Smooth muscle cell (in vitro differentiated cells): ENCODE measurements around the gene MIX23. TPM values are rescaled to one million over a fixed set of nuclear protein-coding genes. Genes with fewer than 3 reads are reported as not detected.

ENCODE experiments used
- DNase-seq: peaks from one replicate; lab custom pipeline; 2025; ENCODE audit not compliant: unreplicated experiment; lab: John Stamatoyannopoulos, UW
- H2AFZ ChIP-seq: fragments of 200-600 bp; sonication (generic); 2 replicates; pipeline ENCODE4 v1.6.0; 2016; ENCODE audit warnings: antibody characterized with exemption, low read depth, mild to moderate bottlenecking
- H3F3A ChIP-seq: fragments of 200-600 bp; sonication (generic); 2 replicates; pipeline ENCODE4 v1.6.0; 2017; ENCODE audit warnings: antibody characterized with exemption, low read depth
- H3K27ac ChIP-seq: fragments of 200-600 bp; sonication (generic); 2 replicates; pipeline ENCODE4 v1.5.1; 2016; ENCODE audit warnings: low read depth, mild to moderate bottlenecking
- H3K27me3 ChIP-seq: fragments of 200-600 bp; sonication (generic); 2 replicates; pipeline ENCODE4 v1.6.1; 2016; ENCODE audit warnings: low read depth, mild to moderate bottlenecking
- H3K36me3 ChIP-seq: fragments of 200-600 bp; sonication (generic); 2 replicates; pipeline ENCODE4 v1.5.1; 2016; ENCODE audit warnings: low read depth
- H3K4me1 ChIP-seq: fragments of 200-600 bp; sonication (generic); 2 replicates; pipeline ENCODE4 v1.5.1; 2016; ENCODE audit warnings: low read depth
- H3K4me2 ChIP-seq: fragments of 200-600 bp; sonication (generic); 2 replicates; pipeline ENCODE4 v1.6.0; 2016; ENCODE audit warnings: mild to moderate bottlenecking
- H3K4me3 ChIP-seq: fragments of 200-600 bp; sonication (generic); 2 replicates; pipeline ENCODE4 v1.5.1; 2016; ENCODE audit warnings: mild to moderate bottlenecking
- H3K79me2 ChIP-seq: fragments of 200-600 bp; sonication (generic); 2 replicates; pipeline ENCODE4 v1.6.0; 2016; ENCODE audit warnings: low read depth, mild to moderate bottlenecking
- H3K9ac ChIP-seq: fragments of 200-600 bp; sonication (generic); 2 replicates; pipeline ENCODE4 v1.6.0; 2016; ENCODE audit warnings: low read depth
- H3K9me3 ChIP-seq: fragments of 200-600 bp; sonication (generic); replicated peaks from 2 replicates; pipeline ENCODE4 v1.5.1; 2016; ENCODE audit warnings: low read depth
- H4K20me1 ChIP-seq: fragments of 200-600 bp; sonication (generic); 2 replicates; pipeline ENCODE4 v1.6.0; 2016; ENCODE audit warnings: low read depth
- WGBS: methylation state at CpG from one replicate; pipeline ENCODE4 v1.1.7; 2016; ENCODE audit warnings: low lambda C conversion rate; 5-methylcytosine and 5-hydroxymethylcytosine counted together
- polyA plus RNA-seq: library from polyadenylated mRNA; unstranded; fragments of >200 nt; fragmentation: Nextera tagmentation; extraction: Ambion mirVana; gene quantifications from 2 replicates; pipeline ENCODE4 v1.2.1, GENCODE V29; 2016
- total RNA-seq: library from RNA; depleted of rRNA; stranded (reverse); fragments of >200 nt; gene quantifications from 2 replicates; pipeline ENCODE4 v1.2.3, GENCODE V29; 2014
- TF ChIP-seq, protein P1 (sequence below): fragments of 200-600 bp; sonication (generic); IDR thresholded peaks from 2 replicates; pipeline ENCODE4 v1.5.1; 2017; ENCODE audit warnings: borderline replicate concordance, mild to moderate bottlenecking, antibody characterized with exemption; ENCODE audit not compliant: insufficient read depth, poor library complexity, severe bottlenecking

The MIX23 gene
- total and polyA plus RNA-seq, 2 experiments from 2014 or later: 43.4 to 48.8 TPM

DNA sequence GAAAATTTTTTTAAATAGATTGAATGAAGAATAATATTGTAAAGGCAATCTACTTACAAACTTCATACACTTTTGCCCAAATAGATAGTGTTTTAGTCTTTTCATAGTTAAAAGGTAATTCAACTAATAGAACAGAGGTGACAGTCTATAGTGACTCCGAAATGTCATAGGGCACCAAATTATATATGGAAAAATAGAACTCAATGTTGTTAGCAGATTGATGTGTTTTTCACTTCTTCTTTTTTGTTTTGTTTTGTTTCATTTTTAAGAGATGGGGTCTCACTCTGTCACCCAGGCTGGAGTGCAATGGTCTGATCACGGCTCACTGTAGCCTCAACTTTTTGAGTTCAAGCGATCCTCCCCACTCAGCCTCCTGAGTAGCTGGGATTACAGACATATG lies 57.3 kb downstream of the MIX23 start:
- DNase-seq: no peak
- TF ChIP-seq, protein P1, sequence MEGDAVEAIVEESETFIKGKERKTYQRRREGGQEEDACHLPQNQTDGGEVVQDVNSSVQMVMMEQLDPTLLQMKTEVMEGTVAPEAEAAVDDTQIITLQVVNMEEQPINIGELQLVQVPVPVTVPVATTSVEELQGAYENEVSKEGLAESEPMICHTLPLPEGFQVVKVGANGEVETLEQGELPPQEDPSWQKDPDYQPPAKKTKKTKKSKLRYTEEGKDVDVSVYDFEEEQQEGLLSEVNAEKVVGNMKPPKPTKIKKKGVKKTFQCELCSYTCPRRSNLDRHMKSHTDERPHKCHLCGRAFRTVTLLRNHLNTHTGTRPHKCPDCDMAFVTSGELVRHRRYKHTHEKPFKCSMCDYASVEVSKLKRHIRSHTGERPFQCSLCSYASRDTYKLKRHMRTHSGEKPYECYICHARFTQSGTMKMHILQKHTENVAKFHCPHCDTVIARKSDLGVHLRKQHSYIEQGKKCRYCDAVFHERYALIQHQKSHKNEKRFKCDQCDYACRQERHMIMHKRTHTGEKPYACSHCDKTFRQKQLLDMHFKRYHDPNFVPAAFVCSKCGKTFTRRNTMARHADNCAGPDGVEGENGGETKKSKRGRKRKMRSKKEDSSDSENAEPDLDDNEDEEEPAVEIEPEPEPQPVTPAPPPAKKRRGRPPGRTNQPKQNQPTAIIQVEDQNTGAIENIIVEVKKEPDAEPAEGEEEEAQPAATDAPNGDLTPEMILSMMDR: no peak
- Histone ChIP-seq H3F3A (no peaks in the 10 kb centered on the region), H3K79me2 (no peaks in the 10 kb centered on the region), H3K27me3 (no peaks in the 10 kb centered on the region), H3K9me3 (no peaks in the 10 kb centered on the region), H4K20me1 (no peaks in the 10 kb centered on the region), H3K27ac (no peak overlapping the region), H3K4me3 (no peak overlapping the region), H3K36me3 (no peaks in the 10 kb centered on the region), H3K9ac (no peak overlapping the region), H3K4me1 (no peaks in the 10 kb centered on the region), H2AFZ (no peak overlapping the region), H3K4me2 (no peak overlapping the region)
- 97% methylated on average over 3 of the region's 3 CpGs for WGBS

DNA sequence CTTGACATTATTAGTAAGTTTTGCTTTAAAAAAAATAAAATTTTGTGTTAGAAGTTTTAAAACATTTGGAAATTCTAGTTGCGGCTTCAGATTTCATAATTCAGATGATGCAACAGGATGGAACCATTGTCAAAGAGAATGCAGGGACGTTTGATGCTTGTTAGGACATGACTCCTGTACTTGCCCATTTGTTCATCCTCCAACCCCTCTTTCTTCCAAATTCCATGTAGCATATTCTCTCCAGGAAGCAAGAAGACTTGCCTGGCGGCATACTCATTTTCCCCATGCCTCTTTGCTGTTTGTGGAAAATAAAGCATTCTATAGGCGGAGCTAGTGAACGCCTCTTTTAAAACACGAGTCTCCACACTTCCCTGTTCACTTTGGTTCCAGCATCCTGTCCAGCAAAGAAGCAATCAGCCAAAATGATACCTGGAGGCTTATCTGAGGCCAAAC lies 58.1 kb downstream of the MIX23 start, which contains the start of gene CSTA:
TSS of gene CSTA (plus strand) at position 378 of the 453 bp plus-strand sequence. CDS start at position 423, 45 bp downstream.
- H3F3A ChIP-seq: no peaks in the 10 kb centered on the region
- H3K27ac ChIP-seq: peak within 1 kb of the TSS; percentile 19
- H3K79me2 ChIP-seq: no peaks in the 10 kb centered on the region
- no peaks in the 10 kb centered on the region for H3K27me3 ChIP-seq
- no peaks in the 10 kb centered on the region for H3K36me3 ChIP-seq
- H3K9me3 ChIP-seq: no peaks in the 10 kb centered on the region
- peak within 1 kb of the TSS; percentile 36 for H3K4me2 ChIP-seq
- H3K4me1 ChIP-seq: no peaks in the 10 kb centered on the region
- no peaks in the 10 kb centered on the region for H4K20me1 ChIP-seq
- peak within 1 kb of the TSS; percentile 58 for H2AFZ ChIP-seq
- WGBS: 76% methylated on average over 6 of the region's 6 CpGs
- DNase-seq: no peak
- no peak within 1 kb of the TSS for H3K4me3 ChIP-seq
- H3K9ac ChIP-seq: no peak within 1 kb of the TSS
- TF ChIP-seq, protein P1: no peak

DNA sequence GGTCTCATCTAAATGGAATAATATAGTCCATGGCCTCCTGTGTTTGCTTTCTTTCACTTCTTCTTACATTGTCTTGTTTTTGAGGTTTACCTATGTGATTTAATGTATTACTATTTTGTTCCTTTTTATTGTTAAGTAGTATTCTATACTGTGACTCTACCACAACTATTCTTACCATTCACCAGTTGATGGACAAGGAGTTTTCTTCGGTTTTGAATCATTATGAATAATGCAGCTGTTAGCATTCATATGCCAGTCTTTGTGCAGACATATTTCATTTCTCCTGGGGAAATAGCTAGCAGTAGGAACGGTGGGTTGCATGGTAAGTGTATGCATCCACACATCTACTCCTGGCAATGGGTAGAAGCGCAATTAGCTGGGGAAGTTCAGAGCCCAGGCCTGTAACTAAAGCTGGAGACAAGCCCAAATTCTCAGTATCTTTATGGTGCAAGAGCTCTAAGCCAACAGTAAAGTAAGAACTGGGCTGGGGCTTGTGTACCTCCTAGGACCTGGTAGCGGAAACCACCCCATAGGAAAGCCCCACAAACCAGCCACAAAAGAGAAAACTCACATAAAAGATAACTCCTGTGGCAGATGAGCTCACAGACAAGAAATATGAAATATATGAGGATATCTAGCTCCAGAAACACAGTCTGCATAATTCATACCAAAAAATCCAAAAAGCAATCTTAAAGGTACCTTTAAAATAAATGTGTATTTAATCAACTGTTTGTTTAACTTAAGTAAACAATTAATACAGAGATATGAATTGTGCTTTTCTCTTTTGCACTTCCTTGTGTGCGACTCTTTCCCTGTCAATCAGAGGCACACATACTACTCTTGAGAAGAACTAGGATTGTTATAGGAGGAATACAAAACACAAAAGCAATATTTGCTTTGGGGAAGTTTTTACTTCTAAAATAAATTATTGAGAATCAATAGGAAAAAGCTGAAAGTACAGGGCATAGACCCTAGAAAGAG lies 60.6 kb downstream of the MIX23 start:
- Histone ChIP-seq H3K4me2 (no peak overlapping the region), H3K79me2 (no peaks in the 10 kb centered on the region), H4K20me1 (no peaks in the 10 kb centered on the region), H3K9ac (no peak overlapping the region), H3K27me3 (no peaks in the 10 kb centered on the region), H3K4me3 (no peak overlapping the region), H3K36me3 (no peaks in the 10 kb centered on the region), H2AFZ (no peak overlapping the region), H3K27ac (no peak overlapping the region), H3K4me1 (no peaks in the 10 kb centered on the region), H3K9me3 (no peaks in the 10 kb centered on the region), H3F3A (no peaks in the 10 kb centered on the region)
- WGBS: 89% methylated on average over 5 of the region's 5 CpGs
- DNase-seq: no peak
- TF ChIP-seq, protein P1: no peak
